Kidney (tissue), 14 donors: ENCODE data around the gene MSI2. TPM values are rescaled to one million over a fixed set of nuclear protein-coding genes. Genes with fewer than 3 reads are reported as not detected.

Experiments used
- DNase-seq, 5 donors: peaks; one replicate each; pipeline ENCODE4 v3.0.0-alpha.2; 2013 to 2020
- FAIRE-seq: peaks from 2 replicates; lab custom pipeline; 2012; peaks lifted over from hg19 to GRCh38; lab: Jason Lieb, UNC
- H3K27ac ChIP-seq, 2 donors: one replicate each; pipeline ENCODE4 v1.7.0; 2013; ENCODE audit warnings: low read depth in 2 of 2, low read length in 2 of 2, inconsistent platforms in 1 of 2
- H3K27me3 ChIP-seq: one replicate; pipeline ENCODE4 v1.7.1; 2013; ENCODE audit warnings: low read length, inconsistent platforms; ENCODE audit not compliant: control insufficient read depth, insufficient read depth
- H3K36me3 ChIP-seq, 3 donors: one replicate each; pipeline versions ENCODE4 v1.7.0 to v1.7.1; 2013; ENCODE audit warnings: low read length in 3 of 3, control low read depth in 1 of 3, inconsistent platforms in 1 of 3; ENCODE audit not compliant: insufficient read depth in 3 of 3, control insufficient read depth in 2 of 3
- H3K4me1 ChIP-seq, 3 donors: one replicate each; pipeline versions ENCODE4 v1.7.0 to v1.7.1; 2013; ENCODE audit warnings: low read length in 3 of 3, inconsistent platforms in 1 of 3, low read depth in 1 of 3; ENCODE audit not compliant: control insufficient read depth in 2 of 3, insufficient read depth in 2 of 3
- H3K4me3 ChIP-seq, 3 donors: one replicate each; pipeline versions ENCODE4 v1.7.0 to v1.8.1; 2013; ENCODE audit warnings: low read length in 3 of 3, control low read depth in 1 of 3, inconsistent platforms in 1 of 3
- H3K9ac ChIP-seq, 3 donors: one replicate each; pipeline versions ENCODE4 v1.7.0 to v1.7.1; 2013; ENCODE audit warnings: low read length in 3 of 3, control low read depth in 1 of 3, inconsistent platforms in 1 of 3
- H3K9me3 ChIP-seq, 3 donors: one replicate each; pipeline versions ENCODE4 v1.7.0 to v1.7.1; 2013; ENCODE audit warnings: low read length in 3 of 3, control low read depth in 1 of 3, inconsistent platforms in 1 of 3; ENCODE audit not compliant: control insufficient read depth in 2 of 3, insufficient read depth in 1 of 3
- intact Hi-C: fragments of 100-400 bp; cut with DNase I; formaldehyde crosslinking; loops from one replicate; pipeline ENCODE4 v1.11.1; 2022
- polyA plus RNA-seq: library from polyadenylated mRNA; stranded (reverse); fragments of 350-450 nt; fragmentation: Illumina TruSeq; extraction: RNeasy Lipid Tissue Mini Kit (QIAGEN cat#74804); gene quantifications from one replicate; pipeline ENCODE4 v1.2.3, GENCODE V29; 2014; ENCODE audit warnings: low read depth, low replicate concordance; ENCODE audit not compliant: insufficient read depth
- total RNA-seq: library from RNA; stranded (reverse); fragmentation: NEBNext Ultra II Directional; extraction: Animal tissue kit (Norgen Biotek cat#: 25700); gene quantifications from one replicate; pipeline ENCODE4 v1.2.1, GENCODE V29; 2021
- TF ChIP-seq, protein P1 (sequence below): IDR thresholded peaks from 3 replicates; pipeline ENCODE4 v1.5.1; 2012; ENCODE audit warnings: mild to moderate bottlenecking, moderate library complexity, borderline replicate concordance; ENCODE audit not compliant: insufficient read depth; ENCODE audit errors: extremely low read depth
- donor health status: control.
- donor health status: control.
- donor health status: control.
- donor health status: control.
- donor health status: control.
- donor health status: DM: yes; HTN: yes; CAD: no.
- donor health status: Normal renal cell carcinoma (clear cell type).

Gene MSI2
- total and polyA plus RNA-seq, 2 donors from 2014 or later, result 69.2 to 151 TPM

- FAIRE-seq (no peak), DNase-seq (peak; percentile 86 to 92 (median 88))
- Histone ChIP-seq H3K27ac (peak overlapping the region; percentile 41 to 73), H3K27me3 (no peaks in the 10 kb centered on the region), H3K4me1 (peaks cover 9 to 40% (median 35%) of the 10 kb centered on the region in 3 donors), H3K4me3 (no peak overlapping the region), H3K9me3 (no peaks in the 10 kb centered on the region), H3K36me3 (no peaks in the 10 kb centered on the region), H3K9ac (peak overlapping the region in 1 of 3 donors; percentile 38)
- intact Hi-C loops, result no loop called here
- TF ChIP-seq, protein P1, sequence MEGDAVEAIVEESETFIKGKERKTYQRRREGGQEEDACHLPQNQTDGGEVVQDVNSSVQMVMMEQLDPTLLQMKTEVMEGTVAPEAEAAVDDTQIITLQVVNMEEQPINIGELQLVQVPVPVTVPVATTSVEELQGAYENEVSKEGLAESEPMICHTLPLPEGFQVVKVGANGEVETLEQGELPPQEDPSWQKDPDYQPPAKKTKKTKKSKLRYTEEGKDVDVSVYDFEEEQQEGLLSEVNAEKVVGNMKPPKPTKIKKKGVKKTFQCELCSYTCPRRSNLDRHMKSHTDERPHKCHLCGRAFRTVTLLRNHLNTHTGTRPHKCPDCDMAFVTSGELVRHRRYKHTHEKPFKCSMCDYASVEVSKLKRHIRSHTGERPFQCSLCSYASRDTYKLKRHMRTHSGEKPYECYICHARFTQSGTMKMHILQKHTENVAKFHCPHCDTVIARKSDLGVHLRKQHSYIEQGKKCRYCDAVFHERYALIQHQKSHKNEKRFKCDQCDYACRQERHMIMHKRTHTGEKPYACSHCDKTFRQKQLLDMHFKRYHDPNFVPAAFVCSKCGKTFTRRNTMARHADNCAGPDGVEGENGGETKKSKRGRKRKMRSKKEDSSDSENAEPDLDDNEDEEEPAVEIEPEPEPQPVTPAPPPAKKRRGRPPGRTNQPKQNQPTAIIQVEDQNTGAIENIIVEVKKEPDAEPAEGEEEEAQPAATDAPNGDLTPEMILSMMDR, result no peak
These were observed 262.6 kb downstream of the MSI2 start for GRCh38 chr17:57518587-57519581.

GRCh38 chr17:57519800-57520199, 263.5 kb downstream of the MSI2 start:
- DNase-seq, result no peak
- Histone ChIP-seq H3K36me3 (no peaks in the 10 kb centered on the region), H3K9ac (no peak overlapping the region), H3K27me3 (no peaks in the 10 kb centered on the region), H3K9me3 (no peaks in the 10 kb centered on the region), H3K4me3 (no peak overlapping the region), H3K4me1 (peaks cover 11 to 46% (median 36%) of the 10 kb centered on the region in 3 donors), H3K27ac (peak overlapping the region in 1 of 2 donors; percentile 71)
- intact Hi-C loops, result no loop called here
- TF ChIP-seq, protein P1, result no peak
- no peak for FAIRE-seq

- FAIRE-seq (no peak), DNase-seq (peak in 2 of 5 donors; percentile 71 to 73)
- intact Hi-C loops, result no loop called here
- TF ChIP-seq, protein P1, result no peak
- H3K27me3 ChIP-seq, result no peaks in the 10 kb centered on the region
- H3K36me3 ChIP-seq, result no peaks in the 10 kb centered on the region
- H3K9me3 ChIP-seq, result no peaks in the 10 kb centered on the region
- peaks cover 11 to 49% (median 39%) of the 10 kb centered on the region in 3 donors for H3K4me1 ChIP-seq
- H3K4me3 ChIP-seq, result no peak overlapping the region
- peak overlapping the region in 1 of 3 donors; percentile 13 for H3K9ac ChIP-seq
- H3K27ac ChIP-seq, result peak overlapping the region; percentile 64 to 68
These were observed 265.3 kb downstream of the MSI2 start for GRCh38 chr17:57521606-57522005.
